T-helper 22 cell (primary cell): Measurements from ENCODE around the gene DGUOK.
"Not testable (repeated sequence)": the region's sequence is repeated elsewhere in the genome, so short reads cannot be mapped to it uniquely, and the experiment has no call there.

Experiments used
- DNase-seq: peaks from one replicate; pipeline ENCODE4 v3.0.0-alpha.2; 2020; ENCODE audit warnings: low read depth

Gene DGUOK

DNA sequence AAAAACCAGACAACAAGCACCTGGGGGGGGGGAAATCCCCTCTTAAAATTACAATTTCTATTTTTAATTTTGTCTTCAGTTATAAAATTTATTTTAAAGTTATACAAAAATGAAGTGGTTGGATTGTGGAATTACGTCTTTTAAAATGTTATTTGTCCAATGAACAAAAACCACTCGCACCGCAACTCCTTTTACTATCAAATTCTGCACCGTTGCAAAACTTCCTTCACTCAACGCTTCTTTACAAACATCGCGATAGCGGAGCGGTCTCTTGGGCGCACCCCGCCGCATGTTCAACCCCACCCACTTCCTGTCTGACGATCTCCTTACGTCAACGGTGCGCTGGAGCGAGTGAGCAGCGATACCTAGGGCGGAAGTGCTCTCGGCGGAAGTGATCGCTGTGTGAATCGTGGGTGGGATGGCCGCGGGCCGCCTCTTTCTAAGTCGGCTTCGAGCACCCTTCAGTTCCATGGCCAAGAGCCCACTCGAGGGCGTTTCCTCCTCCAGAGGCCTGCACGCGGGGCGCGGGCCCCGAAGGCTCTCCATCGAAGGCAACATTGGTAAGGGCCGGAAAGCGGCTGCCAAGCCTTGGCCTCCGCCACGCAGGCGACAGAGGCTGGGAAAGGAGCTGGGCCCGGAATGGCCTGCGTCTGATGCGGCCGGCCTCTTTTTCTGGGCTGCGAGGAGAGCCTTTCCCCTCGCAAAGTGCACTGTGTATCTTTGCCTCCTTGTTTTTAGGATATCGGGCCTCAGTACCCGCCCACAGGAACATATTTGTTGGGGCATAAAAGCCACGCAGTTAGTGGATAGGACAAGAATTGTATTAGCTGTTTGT lies at the start of gene DGUOK:
DGUOK (plus strand) TSS at position 388 of the 835 bp plus-strand sequence; CDS start at position 419, 31 bp downstream.
- DNase-seq = peak; percentile 97

DNA sequence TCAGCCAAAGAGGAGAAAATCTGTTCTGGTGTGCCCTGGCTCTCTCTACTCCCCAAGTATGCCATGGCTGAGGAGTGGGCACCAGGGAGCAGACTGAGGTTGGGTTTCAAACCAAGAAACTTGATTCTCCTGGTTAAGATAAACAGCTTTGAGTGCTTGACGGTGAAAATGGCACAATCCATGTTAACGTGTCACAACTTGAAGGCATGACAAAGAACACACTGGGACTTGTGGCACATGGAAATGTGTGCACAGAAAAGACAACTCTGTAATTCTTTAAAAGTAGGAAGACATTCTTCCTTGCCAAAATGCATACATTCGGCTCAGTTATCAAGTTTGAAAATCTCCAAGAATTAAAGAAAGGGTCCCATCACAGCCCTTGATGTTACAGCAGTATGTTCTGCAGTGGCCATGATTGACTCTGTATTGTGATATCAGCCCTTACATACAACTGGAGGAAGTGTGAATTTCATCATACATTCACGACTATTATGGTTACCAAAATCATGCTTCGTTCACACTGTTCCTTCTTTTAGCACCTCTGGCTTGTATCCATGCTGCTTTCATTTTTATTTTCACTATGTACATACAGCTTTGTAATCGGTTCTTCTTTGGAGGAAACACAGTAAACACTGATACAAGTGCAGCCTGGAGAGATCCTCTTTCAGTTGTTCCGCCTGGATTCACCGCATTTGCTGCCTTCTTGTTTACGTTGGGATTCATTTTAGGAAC lies 49.4 kb upstream of the DGUOK start:
- no peak for DNase-seq

DNA sequence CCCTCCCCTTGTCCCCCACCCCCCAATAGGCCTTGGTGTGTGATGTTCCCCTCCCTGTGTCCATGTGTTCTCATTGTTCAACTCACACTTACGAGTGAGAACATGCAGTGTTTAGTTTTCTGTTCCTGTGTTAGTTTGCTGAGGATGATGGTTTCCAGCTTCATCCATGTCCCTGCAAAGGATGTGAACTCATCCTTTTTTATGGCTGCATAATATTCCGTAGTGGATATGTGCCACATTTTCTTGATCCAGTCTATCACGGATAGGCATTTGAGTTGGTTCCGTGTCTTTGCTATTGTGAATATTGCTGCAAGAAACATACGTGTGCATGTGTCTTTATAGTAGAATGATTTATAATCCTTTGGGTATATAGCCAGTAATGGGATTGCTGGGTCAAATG lies 48.7 kb upstream of the DGUOK start:
- not testable (repeated sequence) for DNase-seq

DNA sequence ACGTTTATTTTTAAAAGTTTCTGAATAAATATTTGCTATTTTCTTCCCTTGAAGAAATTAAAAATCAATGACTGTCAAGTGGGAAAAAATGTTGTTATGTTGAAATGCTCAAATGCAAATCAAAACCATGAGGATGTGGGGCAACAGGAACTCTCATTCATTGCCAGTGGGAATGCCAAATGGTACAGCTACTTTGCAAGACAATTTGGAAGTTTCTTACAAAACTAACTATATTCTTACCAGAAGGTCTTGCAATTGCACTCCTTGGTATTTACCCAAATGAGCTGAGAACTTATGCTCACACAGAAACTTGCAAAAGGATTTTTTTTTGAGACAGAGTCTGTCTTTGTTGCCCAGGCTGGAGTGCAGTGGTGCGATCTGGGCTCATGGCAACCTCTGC lies 41.3 kb upstream of the DGUOK start:
- no peak for DNase-seq

DNA sequence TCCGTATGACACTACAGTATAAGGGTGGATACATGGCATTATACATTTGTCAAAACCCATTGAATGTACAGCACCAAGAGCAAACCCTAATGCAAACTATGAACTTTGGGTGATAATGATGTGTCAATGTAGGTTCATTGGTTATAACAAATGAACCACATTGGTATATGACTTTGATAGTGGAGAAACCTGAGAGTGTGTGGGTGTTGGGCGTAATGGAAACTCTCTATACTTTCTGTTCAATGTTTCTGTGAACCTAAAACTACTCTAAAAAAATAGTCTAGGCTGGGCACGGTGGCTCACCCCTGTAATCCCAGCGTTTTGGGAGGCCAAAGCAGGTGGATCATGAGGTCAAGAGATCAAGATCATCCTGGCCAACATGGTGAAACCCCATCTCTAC lies 40.3 kb upstream of the DGUOK start:
- DNase-seq = no peak

DNA sequence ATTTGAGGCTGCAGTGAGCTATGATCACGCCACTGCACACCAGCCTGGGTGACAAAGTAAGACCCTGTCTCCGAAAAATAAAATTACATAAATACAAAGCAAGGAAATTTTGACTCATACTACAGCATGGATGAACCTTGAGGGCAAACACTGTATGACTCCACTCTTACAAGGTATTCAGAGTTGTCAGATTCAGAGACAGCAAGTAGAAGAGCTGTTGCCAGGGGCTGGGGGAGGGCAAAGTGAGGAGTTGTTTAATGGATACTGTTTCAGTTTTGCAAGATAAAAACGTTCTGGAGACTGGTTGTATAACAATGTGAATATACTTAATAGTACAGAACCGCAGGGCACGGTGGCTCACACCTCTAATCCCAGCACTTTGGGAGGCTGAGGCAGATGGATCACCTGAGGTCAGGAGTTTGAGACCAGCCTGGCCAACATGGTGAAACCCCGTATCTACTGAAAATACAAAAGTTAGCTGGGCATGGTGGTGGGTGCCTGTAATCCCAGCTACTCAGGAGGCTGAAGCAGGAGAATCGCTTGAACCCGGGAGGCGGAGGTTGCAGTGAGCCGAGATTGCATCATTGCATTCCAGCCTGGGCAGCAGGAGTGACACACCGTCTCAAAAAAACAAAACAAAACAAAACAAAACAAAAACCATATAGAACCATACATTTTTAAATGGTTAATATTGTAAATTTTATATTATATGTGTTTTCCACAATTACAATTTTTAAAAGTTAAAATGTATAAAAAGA lies 38.9 kb upstream of the DGUOK start:
- DNase-seq = not testable (repeated sequence)

DNA sequence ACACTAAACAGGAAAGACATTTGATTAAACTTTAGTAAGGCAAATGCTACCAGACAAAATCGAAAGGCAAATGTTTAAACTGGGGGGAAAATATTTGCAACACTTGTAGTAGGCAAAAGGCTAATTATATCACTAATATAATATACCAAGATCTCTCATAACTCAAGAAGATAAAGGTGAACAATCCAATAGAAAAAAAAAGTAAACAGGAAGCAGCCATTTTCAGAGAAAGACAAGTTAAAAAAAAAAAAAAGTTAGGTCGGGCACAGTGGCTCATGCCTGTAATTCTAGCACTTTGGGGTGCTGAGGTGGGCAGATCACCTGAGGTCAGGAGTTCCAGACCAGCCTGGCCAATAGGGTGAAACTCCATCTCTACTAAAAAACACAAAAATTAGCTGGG lies 38.3 kb upstream of the DGUOK start:
- no peak for DNase-seq

DNA sequence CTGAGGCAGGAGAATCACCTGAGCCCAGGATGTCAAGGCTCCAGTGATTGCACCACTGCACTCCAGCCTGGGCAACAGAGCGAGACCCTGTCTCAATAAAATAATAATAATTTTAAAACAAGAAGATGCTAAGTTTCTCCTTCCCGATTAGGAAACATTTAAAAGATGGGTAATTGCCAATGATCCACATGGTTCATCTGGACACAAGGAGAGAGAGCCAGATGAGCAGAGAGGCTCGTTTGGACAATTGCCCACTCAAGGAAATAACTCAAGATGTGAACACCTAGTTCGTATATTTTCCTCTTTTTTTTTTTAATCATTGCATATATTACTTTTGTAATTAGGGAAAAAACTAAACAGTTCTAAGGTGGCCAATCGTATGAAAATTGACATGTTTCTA lies 37.5 kb upstream of the DGUOK start:
- DNase-seq = no peak

DNA sequence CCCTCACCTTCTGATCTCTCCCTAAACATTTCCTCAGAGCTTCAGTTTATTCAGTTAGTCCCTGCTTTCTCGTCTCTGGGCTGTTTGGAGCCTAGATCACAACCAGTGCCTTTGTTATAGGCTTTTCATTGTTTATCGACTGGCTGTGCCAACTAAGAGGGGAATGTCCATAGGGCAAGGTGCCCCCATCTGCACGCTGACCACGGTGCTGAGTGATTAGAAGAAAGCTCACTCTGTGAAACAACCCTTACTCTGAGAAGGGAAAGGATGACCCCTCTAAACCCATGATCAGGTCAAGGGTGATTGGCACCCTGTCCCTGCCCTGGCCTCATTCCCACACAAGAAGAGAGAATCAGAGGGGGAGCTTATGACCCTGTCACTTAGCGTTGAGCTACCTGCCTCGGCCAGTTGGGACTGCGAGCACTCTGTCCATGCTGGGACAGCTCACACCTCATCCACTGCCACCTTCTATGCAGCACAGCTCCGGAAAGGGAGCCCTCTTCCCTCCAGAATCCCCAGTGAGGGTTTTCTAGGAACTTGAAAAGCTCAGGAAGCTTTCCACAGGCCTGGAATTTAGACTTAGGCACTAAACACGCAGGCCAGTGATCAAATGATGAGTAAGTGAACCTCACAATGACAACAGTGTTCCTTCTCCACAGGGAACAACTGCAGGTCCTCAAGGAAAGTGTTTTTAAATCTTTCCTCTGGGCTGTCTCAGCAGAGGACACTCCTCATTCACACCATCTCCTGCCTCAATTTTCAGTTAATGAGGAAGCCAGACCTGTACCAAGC lies 36.2 kb upstream of the DGUOK start:
- no peak for DNase-seq

DNA sequence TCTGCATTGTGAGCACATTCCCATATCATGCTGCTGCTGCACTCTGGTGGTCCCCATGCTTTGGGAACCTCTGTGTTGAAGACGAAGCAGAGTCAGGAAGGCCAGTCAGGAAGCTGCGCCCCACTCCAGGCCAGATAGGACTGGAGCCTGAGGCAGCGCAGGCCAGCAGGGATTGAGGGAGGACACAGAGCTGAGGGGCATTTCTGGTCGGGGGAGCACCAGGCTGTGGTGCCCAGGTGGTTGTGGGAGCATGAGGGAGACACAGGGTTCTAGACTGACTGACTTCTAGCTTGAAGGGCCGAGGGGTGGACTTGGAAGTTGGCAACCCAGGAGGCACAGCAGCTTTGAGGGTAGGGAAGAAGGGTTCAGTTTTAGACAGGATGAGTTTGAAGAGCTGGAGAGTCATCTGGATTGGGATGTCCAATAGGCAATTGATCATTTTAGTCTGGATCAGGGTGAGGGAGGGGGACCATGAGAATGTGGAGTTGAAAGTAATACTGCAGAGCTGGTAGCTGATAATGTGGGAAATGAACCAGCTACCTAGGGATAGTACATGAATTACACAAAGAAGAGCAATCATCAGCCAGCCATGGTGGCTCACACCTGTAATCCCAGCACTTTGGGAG lies 35.3 kb upstream of the DGUOK start:
- DNase-seq = no peak

DNA sequence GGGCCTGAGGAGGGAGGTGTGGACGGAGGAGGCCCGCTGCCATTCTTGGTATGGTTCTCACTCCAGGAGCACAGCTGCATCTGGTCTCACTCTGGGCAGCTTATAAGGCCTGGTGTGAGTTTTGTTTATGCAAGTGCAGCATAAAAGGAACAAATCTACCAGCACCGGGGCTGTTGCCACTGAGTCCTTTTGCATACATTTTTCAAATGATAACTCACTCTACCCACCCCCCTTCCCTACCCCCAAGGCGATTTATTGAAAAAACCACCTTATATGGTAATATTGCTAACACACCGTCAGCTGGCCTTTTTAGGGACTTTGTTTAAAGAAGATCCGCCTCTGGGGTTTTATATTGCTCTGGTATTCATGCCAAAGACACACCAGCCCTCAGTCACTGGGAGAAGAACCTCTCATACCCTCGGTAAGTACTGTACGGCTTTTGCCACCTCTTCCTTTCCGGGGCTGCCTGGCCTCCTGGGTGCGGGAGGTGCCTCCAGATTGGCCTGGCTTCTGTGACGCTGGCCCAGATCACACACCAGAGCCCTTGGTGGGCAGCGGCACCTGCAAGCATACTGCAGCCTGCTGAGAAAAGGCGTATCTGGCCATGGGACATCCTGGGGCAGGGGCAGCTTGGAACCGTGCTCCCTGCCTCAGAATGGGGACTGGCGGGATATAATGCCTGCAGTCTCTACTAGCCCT lies 33.9 kb upstream of the DGUOK start, which contains the start of gene ACTG2:
ACTG2 (plus strand) TSS at position 378 of the 699 bp plus-strand sequence. CDS start 8,304 bp downstream, outside the sequence.
- DNase-seq = no peak

DNA sequence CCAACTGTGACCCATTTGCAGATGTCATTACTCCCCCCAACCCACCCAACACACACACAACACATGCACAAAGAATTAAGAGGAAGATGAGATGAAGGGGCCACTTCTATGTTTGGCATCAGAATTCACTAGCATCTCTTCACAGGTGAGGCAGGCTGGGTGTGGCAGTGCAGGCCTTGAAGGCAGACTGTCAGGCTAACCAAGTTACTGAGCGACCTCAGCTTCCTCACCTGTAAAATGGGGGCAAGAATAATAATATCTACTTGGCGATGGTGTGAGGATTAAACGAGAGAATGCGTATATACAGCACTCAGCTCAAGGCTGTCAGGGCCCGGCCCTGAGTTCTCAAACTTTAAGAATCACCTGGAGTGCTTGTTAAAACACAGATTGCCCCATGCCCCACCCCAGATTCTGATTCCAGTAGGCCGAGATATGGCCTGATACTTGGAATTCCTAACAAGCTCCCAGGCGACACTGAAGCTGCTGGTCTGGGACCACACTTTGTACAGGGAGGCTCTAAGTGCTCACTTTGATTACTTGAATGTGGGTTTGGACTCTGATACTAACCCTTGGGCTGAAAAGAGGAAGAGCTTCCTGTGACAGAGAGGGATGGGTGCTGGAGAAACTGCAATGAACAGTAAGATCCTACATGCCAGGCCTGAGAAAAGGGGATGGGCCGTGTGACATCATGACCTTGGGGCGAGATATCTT lies 32.8 kb upstream of the DGUOK start:
- DNase-seq = no peak

DNA sequence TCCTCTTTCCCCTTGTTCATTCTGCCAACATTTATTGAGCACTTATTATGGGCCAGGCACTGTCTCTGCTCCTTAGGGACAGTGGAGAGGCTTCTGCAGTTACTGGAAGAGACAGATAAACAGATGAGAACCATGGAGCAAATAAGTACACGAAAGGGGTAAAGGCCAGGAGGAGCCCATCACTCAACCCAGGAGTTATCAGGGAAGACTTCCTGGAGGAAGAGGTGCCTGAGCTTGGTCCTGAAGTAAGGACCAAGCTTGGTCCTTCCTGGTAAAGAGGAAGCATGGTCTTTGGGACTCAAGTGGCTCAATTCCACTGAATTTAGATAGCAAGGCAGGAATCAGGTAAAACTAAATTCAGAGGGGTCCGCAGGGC lies 32.2 kb upstream of the DGUOK start:
- no peak for DNase-seq

DNA sequence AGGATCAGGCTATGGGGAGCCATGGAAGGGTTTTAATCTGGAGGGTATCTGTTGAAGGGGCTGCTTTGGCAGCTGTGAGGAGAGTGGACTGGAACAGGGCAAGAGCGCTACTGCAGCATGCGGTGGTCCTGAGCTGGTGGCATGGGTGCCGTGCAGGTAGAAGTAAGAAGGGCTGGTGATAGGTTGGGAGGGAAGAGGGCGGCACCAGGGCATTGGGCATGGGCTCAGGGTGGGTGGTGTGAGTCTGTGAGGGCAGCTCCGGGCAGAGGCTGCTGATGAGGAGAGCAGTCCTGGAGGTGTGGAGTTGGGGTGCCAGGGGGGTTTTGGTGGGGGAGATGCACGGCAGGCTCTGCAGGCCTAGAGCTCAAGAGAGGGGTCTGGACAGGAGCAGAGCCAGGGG lies 31.8 kb upstream of the DGUOK start:
- no peak for DNase-seq

DNA sequence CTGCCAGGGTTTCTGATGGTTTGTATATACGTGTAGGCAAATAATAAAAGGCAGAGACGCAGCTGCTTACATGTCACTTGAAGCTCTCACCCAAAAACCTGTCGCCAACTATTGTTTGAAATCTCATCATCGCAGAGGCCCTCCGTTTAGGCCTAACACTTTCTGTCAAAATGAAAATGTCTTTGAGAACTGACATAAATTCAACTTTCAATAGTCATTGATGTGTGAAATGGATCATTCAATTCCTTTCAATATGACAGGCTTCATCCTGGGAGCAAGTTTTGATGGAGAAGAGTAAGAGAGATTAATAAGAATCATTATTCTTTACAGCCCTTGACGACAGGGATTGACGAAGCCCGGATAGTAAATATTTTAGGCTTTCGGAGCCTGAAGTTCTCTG lies 31.2 kb upstream of the DGUOK start:
- no peak for DNase-seq

DNA sequence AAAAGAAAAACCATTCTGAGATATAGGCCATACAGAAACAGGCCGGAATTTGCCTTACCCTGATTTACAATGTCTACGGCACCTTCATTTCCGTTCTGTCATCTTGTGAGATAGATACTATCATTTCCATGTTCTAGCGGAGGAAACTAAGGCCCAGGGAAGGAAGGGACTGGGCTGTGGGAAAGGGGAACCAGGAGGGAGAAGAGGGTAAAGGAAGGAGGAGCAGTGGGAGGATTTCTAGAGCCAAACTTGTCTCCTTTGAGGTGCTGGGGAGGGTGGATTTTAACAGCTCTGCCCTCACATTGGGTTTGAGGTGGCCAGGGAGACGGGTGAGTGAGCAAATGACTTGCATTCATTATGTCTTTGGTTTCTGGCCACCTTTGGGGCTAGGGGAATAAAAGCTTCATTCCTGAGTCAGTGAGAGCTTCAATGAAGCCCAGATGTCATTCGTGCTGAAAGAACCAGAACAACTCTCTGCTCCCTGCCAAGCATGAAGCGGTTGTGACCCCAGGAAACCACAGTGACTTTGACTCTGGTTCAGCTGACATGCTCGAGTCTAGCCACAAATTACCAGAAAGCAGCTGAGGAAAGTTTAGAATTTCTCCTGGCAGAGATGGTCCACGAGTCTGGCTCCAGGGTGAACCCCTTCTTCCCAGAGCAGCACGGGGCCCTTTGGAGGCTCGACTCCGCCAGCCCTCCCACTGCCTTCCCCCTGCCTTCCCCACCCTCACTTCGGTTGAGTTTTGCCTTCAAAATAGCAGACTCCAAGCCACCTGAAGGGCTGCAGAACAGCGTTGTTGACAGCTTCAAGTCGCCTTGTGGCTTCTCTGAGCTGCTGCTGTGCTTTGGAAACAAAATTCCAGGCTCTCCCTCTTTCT lies 30.1 kb upstream of the DGUOK start:
- DNase-seq = no peak

DNA sequence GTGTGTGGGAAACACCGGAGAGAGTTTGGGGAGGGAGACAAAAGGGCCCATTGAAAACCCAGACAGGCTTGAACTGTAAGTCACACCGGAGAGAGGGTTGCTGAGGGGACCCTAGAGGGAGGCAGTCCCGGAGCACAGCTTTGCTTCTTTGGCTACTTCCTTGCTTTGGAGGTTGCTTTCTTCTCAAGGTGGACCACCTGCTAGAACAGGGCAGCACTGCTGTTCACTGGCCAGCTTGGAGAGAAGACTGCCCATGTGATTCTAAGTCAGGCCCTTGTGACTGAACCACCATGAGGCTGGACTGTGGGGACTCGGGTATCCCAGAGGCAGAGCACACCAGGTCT lies 29.5 kb upstream of the DGUOK start:
- no peak for DNase-seq

DNA sequence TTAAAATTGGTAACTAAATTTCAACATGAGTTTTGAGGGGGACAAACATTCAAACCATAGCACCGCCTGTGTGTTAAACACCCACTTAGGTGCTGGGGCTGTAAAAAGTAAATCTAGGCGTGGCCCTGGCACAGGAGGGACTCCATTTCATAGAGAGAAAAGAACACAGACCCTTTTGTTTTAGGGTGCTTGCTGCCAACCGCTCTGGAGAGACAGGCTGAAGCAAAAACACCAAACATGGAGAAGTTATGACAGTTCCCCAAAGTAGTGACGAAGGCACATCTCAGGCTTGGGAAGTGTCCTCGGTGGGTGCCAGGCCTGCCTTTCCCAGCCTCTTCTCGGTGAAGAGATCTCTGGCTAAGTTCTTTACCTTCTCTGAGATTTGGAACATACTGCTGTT lies 28.7 kb upstream of the DGUOK start:
- no peak for DNase-seq

DNA sequence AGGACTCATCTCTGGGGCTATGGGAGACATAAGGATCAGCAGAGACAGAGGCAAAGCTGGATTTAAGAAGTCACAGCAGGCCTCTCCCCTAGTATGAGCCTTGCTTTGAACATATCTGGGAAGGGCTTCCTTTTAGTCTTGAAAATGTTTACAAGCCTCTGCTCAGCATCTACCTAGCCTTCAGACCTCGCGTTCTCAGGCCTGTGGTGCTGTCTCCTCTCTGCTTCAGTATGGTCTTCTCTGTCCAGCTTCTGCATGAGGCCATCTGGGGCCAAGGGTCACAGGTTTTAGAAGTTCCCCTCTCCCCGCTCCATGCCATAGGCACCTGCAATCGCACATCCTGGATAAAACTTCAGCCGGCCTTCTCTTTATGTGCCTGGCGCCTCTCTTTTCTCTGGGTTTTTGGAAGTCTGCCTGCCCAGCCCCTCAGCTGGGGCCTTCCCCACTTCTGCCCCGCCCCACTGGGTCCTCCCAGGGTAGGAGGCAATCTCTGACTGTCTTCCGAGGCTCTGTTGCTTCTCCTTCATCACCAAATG lies 26.8 kb upstream of the DGUOK start:
- no peak for DNase-seq
